Fibroblast of the aortic adventitia (primary cell): ENCODE data around the gene PREX1. TPM values are rescaled to one million over a fixed set of nuclear protein-coding genes. Genes with fewer than 3 reads are reported as not detected.
A peak's percentile ranks its signal among the peaks of the same experiment; 100 is the strongest.

Source experiments
- DNase-seq: peaks from one replicate; pipeline ENCODE4 v3.0.0-alpha.2; 2010; ENCODE audit warnings: low read depth
- H3K4me3 ChIP-seq: 2 replicates; pipeline ENCODE4 v1.5.1; 2011; ENCODE audit warnings: low read depth, mild to moderate bottlenecking, control low read depth, low read length, moderate library complexity
- total RNA-seq: library from RNA; depleted of rRNA; stranded (reverse); fragments of >200 nt; gene quantifications from 2 replicates; pipeline ENCODE4 v1.2.3, GENCODE V29; 2012; ENCODE audit warnings: low replicate concordance
- TF ChIP-seq, protein P1 (sequence below): IDR thresholded peaks from 2 replicates; pipeline ENCODE4 v1.5.1; 2011; ENCODE audit warnings: mild to moderate bottlenecking, low read length, control low read depth, inconsistent platforms; ENCODE audit not compliant: insufficient read depth

Gene PREX1
- total RNA-seq, 1 donor: 13.0 TPM

DNA sequence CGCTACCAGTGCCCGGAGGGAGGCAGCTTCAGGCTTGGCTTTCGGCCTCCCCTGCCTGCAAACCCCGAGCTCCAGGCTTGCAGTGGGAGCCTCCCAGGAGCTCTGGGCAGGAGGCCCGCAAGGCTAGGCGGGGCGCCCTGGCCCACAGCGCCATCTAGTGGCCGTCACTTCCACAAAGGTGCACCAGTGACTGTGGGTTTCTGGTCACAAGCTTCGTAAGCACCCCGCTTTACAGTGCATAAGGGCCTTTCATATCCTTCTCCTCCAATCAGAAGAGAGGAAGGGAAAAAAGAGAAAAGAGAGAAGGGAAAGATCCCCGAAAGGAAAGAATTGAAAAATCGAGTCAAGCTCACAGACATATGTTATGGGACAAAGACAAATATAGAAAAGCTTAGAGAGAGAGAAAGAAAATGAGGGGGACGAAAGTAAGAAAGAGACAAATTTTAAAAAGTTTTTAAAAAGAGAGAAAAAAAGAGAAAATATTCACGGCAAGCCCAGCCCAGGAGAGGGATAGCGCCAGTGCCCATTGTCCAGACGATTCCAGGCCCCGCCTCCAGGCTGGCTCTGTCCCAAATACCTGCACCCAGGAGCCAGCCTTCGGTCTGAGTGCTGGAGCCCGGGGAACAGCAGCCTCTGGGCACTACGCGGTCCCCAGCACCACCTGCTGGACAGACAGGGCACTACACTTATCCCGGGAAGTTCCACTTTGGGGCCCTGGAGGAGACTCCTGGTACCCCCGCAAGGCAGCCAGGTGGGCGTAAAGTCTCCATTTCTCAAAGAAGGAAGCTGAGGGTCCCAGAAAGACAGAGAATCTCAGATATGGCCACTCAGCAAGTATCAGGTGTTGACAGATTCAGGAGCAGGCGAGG is 207.1 kb downstream of the PREX1 start:
- DNase-seq: peak; percentile 84
- H3K4me3 ChIP-seq: peak overlapping the region; percentile 59
- TF ChIP-seq, protein P1, sequence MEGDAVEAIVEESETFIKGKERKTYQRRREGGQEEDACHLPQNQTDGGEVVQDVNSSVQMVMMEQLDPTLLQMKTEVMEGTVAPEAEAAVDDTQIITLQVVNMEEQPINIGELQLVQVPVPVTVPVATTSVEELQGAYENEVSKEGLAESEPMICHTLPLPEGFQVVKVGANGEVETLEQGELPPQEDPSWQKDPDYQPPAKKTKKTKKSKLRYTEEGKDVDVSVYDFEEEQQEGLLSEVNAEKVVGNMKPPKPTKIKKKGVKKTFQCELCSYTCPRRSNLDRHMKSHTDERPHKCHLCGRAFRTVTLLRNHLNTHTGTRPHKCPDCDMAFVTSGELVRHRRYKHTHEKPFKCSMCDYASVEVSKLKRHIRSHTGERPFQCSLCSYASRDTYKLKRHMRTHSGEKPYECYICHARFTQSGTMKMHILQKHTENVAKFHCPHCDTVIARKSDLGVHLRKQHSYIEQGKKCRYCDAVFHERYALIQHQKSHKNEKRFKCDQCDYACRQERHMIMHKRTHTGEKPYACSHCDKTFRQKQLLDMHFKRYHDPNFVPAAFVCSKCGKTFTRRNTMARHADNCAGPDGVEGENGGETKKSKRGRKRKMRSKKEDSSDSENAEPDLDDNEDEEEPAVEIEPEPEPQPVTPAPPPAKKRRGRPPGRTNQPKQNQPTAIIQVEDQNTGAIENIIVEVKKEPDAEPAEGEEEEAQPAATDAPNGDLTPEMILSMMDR: peak; percentile 96

DNA sequence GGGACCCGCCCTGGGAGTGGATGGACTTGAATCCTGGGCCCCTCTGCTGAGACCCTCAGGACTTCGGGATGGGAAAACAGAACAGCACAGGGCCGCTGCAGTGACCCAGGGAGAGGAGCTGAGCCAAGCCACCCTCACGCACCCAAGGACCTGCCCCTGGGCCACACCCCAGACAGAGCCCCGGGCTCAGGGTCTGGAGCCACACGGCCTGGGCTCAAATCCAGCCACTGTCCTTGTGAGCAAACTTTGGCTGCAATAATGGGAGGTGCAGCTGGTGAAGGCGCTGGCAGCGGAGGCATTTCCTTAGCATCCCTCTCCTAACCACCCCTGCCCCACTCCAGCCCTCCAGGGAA is 207.7 kb downstream of the PREX1 start:
- no peak overlapping the region for H3K4me3 ChIP-seq
- DNase-seq: no peak
- TF ChIP-seq, protein P1: no peak

DNA sequence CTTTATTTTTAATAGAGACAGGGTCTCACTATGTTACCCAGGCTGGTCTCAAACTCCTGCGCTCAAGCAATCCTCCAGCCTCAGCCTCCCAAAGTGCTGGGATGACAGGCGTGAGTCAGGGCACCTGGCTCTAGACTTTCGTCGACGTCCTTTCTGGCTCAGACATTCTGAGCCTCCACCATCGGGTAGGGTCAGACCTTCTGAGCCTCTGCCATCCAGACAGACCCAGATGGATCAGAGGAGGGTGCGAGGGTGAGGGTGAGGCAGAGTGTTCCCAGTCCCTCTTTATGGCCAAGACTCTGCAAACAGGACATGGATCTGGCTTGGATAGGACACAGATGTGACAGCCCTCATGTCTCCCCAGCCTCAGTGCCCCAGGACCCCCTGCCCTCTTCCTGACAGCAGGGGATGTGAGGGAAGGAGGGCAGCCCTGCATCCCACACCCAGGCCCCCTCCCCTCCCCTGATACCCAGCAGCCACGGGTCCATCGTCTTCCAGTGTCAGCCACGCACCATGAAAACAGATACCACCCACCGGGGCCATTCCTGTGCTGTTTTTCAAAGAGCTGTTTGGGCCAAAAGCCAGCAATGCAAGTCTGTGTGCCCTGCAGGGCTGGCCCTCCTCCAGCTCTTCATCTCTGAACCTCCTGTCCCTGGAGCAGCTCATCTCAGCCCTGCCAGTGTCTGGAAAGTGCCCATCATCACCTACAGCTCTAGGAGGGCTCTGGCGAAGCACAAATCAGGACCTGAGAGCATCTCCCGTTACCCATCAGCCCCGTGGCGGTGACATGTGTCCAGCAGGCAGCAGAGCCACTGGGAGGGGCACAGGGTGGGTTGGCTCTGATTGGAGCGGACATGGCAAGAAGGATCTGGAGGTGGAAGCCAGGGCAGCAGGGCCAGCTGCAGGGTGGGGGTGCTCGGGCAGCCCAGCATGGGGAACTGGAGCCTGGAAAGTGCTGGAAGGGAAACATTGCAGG is 208.4 kb downstream of the PREX1 start:
- TF ChIP-seq, protein P1: no peak
- H3K4me3 ChIP-seq: no peak overlapping the region
- DNase-seq: no peak

DNA sequence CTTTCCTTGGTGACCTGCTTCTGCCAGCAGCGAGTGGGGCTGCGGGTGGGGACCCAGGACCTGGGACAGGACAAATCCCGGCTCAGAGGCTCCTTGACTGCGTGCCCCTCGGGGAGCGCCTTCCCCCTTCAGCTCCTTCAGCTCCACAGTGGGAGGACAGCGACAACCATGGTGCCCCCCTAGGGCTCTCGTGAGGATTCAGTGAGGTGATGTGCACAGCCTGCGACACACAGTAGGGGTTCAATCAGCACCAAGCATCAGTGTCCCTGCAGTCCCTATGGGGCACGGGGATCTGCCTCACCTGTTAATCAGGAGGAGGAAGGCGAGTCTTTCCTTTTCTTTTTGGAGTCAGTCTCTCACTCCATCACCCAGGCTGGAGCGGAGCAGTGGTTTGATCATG is 209.2 kb downstream of the PREX1 start:
- TF ChIP-seq, protein P1: no peak
- DNase-seq: no peak
- H3K4me3 ChIP-seq: no peak overlapping the region

DNA sequence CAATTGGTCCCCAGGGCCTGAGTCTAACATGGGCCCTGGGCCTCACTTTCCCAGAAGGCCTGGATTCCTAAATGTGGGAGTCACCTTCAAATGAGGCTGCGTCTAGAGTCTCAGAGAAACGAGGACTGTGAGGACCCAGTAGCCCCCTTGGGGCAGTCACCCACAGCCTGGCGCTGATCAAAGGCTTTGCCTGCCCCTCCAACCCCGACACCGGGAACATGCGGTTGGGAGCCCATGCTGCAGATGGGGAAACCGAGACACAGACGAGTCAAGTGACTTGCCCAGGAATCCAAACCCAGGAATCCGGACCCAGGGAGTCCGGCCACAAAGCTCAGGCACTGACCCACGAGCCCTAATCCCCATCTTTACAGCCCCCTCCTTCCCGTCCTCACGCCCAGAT is 209.7 kb downstream of the PREX1 start:
- TF ChIP-seq, protein P1: no peak
- DNase-seq: no peak
- no peak overlapping the region for H3K4me3 ChIP-seq

DNA sequence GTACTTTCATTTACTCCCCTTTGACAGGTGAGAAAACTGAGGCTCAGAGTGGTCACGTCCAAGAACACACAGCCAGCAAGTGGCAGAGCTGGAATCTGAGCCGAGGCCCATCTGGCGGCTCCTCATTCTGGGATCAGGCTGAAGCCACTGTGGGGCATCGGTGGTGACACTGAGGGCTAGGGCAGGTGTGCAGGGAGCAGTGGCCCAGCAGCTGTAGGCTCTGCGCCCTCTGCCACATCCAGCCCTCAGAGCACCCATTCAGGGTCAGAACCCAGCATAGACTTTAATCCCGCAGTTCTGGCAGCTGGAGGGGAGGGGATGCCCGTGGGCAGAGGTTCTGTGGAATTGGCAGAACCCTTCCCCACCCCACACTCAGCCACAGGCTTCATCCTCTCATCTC is 210.3 kb downstream of the PREX1 start:
- TF ChIP-seq, protein P1: no peak
- DNase-seq: no peak
- no peak overlapping the region for H3K4me3 ChIP-seq
